ENCODE results near the gene AKAP8. TPM values are rescaled to one million over a fixed set of nuclear protein-coding genes. Genes with fewer than 3 reads are reported as not detected.

The AKAP8 gene
- total and polyA plus RNA-seq, 3 experiments from 2014 or later: 22.3 to 59.8 (median 48.6) TPM

GRCh38 chr19:15371786-15372380, 7.7 kb downstream of the AKAP8 start:
- Mint-ChIP-seq H3K36me3 (peaks cover 0 to 84% (median 2%) of the 10 kb centered on the region in 3 donors), H3K4me3 (no peak overlapping the region), H3K27ac (peak overlapping the region in 1 of 8 donors; percentile 14), H3K27me3 (no peaks in the 10 kb centered on the region), H3K4me1 (peaks cover 7 to 27% (median 11%) of the 10 kb centered on the region in 3 donors), H3K9me3 (no peaks in the 10 kb centered on the region)
- Histone ChIP-seq H3K36me3 (ENCODE audit: insufficient read depth, low read length) (peaks cover 48% of the 10 kb centered on the region), H3K4me1 (ENCODE audit: insufficient read depth, low read length) (peaks cover 7% of the 10 kb centered on the region), H3K27me3 (ENCODE audit: insufficient read depth, low read length, poor library complexity, severe bottlenecking) (no peaks in the 10 kb centered on the region), H3K27ac (ENCODE audit: low read depth, low read length) (no peak overlapping the region), H3K9me3 (ENCODE audit: low read length) (no peaks in the 10 kb centered on the region), H3K4me3 (ENCODE audit: low read length) (no peak overlapping the region)
- ChIA-PET CTCF (no interaction called here), POLR2A (interaction anchor here (0.5 to 2.0 kb wide), 2 partner anchors 8 to 21 kb away, joined by 3 to 9 read pairs; partner anchors contain the start of gene AKAP8)
- DNase-seq: no peak

GRCh38 chr19:15371119-15371518, 8.5 kb downstream of the AKAP8 start:
- Mint-ChIP-seq H3K4me3 (no peak overlapping the region), H3K27me3 (no peaks in the 10 kb centered on the region), H3K9me3 (no peaks in the 10 kb centered on the region), H3K27ac (no peak overlapping the region), H3K36me3 (peaks cover 0 to 87% (median 2%) of the 10 kb centered on the region in 3 donors), H3K4me1 (peaks cover 3 to 20% (median 6%) of the 10 kb centered on the region in 3 donors)
- no peaks in the 10 kb centered on the region for H3K9me3 ChIP-seq (ENCODE audit: low read length)
- H3K27me3 ChIP-seq (ENCODE audit: insufficient read depth, low read length, poor library complexity, severe bottlenecking): no peaks in the 10 kb centered on the region
- no peak overlapping the region for H3K4me3 ChIP-seq (ENCODE audit: low read length)
- ChIA-PET CTCF (no interaction called here), POLR2A (interaction anchor here (0.5 to 2.0 kb wide), 3 partner anchors 9 to 21 kb away, joined by 3 to 9 read pairs (median 5); partner anchors contain the start of gene AKAP8)
- H3K36me3 ChIP-seq (ENCODE audit: insufficient read depth, low read length): peaks cover 48% of the 10 kb centered on the region
- H3K27ac ChIP-seq (ENCODE audit: low read depth, low read length): no peak overlapping the region
- DNase-seq: no peak
- no peaks in the 10 kb centered on the region for H3K4me1 ChIP-seq (ENCODE audit: insufficient read depth, low read length)

- no peak for DNase-seq
- peaks cover 0 to 93% (median 2%) of the 10 kb centered on the region in 3 donors for H3K36me3 Mint-ChIP-seq
- H3K36me3 ChIP-seq (ENCODE audit: insufficient read depth, low read length): peaks cover 61% of the 10 kb centered on the region
- POLR2A ChIA-PET: no interaction called here
- H3K4me3 Mint-ChIP-seq: no peak overlapping the region
- no peak overlapping the region for H3K27ac Mint-ChIP-seq
- no peaks in the 10 kb centered on the region for H3K9me3 ChIP-seq (ENCODE audit: low read length)
- CTCF ChIA-PET: interaction anchor here (1.3 kb wide), 1 partner anchor 10 kb away, joined by 3 read pairs; no protein-coding TSS in a partner anchor
- H3K27me3 ChIP-seq (ENCODE audit: insufficient read depth, low read length, poor library complexity, severe bottlenecking): no peaks in the 10 kb centered on the region
- peaks cover 0 to 11% (median 0%) of the 10 kb centered on the region in 3 donors for H3K4me1 Mint-ChIP-seq
- H3K27ac ChIP-seq (ENCODE audit: low read depth, low read length): no peak overlapping the region
- no peaks in the 10 kb centered on the region for H3K27me3 Mint-ChIP-seq
- H3K9me3 Mint-ChIP-seq: no peaks in the 10 kb centered on the region
- H3K4me1 ChIP-seq (ENCODE audit: insufficient read depth, low read length): no peaks in the 10 kb centered on the region
- no peak overlapping the region for H3K4me3 ChIP-seq (ENCODE audit: low read length)
These were observed 10.0 kb downstream of the AKAP8 start for GRCh38 chr19:15369594-15369891.

- ChIA-PET CTCF (interaction anchor here (1.2 to 1.3 kb wide), 2 partner anchors 9 to 11 kb away, joined by 3 read pairs; partner anchors contain the start of gene AKAP8), POLR2A (no interaction called here)
- Histone ChIP-seq H3K27ac (ENCODE audit: low read depth, low read length) (no peak overlapping the region), H3K36me3 (ENCODE audit: insufficient read depth, low read length) (peaks cover 61% of the 10 kb centered on the region), H3K9me3 (ENCODE audit: low read length) (no peaks in the 10 kb centered on the region), H3K4me1 (ENCODE audit: insufficient read depth, low read length) (no peaks in the 10 kb centered on the region), H3K4me3 (ENCODE audit: low read length) (no peak overlapping the region), H3K27me3 (ENCODE audit: insufficient read depth, low read length, poor library complexity, severe bottlenecking) (no peaks in the 10 kb centered on the region)
- Mint-ChIP-seq H3K9me3 (no peaks in the 10 kb centered on the region), H3K27me3 (no peaks in the 10 kb centered on the region), H3K36me3 (peaks cover 0 to 89% (median 2%) of the 10 kb centered on the region in 3 donors), H3K4me3 (no peak overlapping the region), H3K27ac (peak overlapping the region in 2 of 8 donors; percentile 32 to 36), H3K4me1 (peaks cover 0 to 9% (median 0%) of the 10 kb centered on the region in 3 donors)
- DNase-seq: no peak
These were observed 10.6 kb downstream of the AKAP8 start for GRCh38 chr19:15368798-15369593.

GRCh38 chr19:15368051-15368632, 11.4 kb downstream of the AKAP8 start:
- ChIA-PET CTCF (interaction anchor here (1.2 kb wide), 1 partner anchor 12 kb away, joined by 3 read pairs; the partner anchor contains the start of gene AKAP8), POLR2A (no interaction called here)
- H3K4me3 ChIP-seq (ENCODE audit: low read length): no peak overlapping the region
- peak overlapping the region in 1 of 8 donors; percentile 85 for H3K27ac Mint-ChIP-seq
- H3K4me1 Mint-ChIP-seq: peaks cover 0 to 2% (median 2%) of the 10 kb centered on the region in 3 donors
- H3K27ac ChIP-seq (ENCODE audit: low read depth, low read length): no peak overlapping the region
- no peaks in the 10 kb centered on the region for H3K27me3 Mint-ChIP-seq
- peaks cover 0 to 85% (median 5%) of the 10 kb centered on the region in 3 donors for H3K36me3 Mint-ChIP-seq
- no peaks in the 10 kb centered on the region for H3K9me3 ChIP-seq (ENCODE audit: low read length)
- H3K4me3 Mint-ChIP-seq: no peak overlapping the region
- H3K9me3 Mint-ChIP-seq: no peaks in the 10 kb centered on the region
- no peaks in the 10 kb centered on the region for H3K27me3 ChIP-seq (ENCODE audit: insufficient read depth, low read length, poor library complexity, severe bottlenecking)
- peaks cover 61% of the 10 kb centered on the region for H3K36me3 ChIP-seq (ENCODE audit: insufficient read depth, low read length)
- DNase-seq: no peak
- H3K4me1 ChIP-seq (ENCODE audit: insufficient read depth, low read length): no peaks in the 10 kb centered on the region

GRCh38 chr19:15367439-15367838, 12.1 kb downstream of the AKAP8 start:
- no peaks in the 10 kb centered on the region for H3K9me3 Mint-ChIP-seq
- H3K36me3 Mint-ChIP-seq: peaks cover 0 to 78% (median 3%) of the 10 kb centered on the region in 3 donors
- Histone ChIP-seq H3K27me3 (ENCODE audit: insufficient read depth, low read length, poor library complexity, severe bottlenecking) (no peaks in the 10 kb centered on the region), H3K4me3 (ENCODE audit: low read length) (no peak overlapping the region), H3K4me1 (ENCODE audit: insufficient read depth, low read length) (no peaks in the 10 kb centered on the region), H3K36me3 (ENCODE audit: insufficient read depth, low read length) (peaks cover 58% of the 10 kb centered on the region), H3K27ac (ENCODE audit: low read depth, low read length) (no peak overlapping the region), H3K9me3 (ENCODE audit: low read length) (no peaks in the 10 kb centered on the region)
- CTCF ChIA-PET: no interaction called here
- no peak for DNase-seq
- no peak overlapping the region for H3K27ac Mint-ChIP-seq
- H3K27me3 Mint-ChIP-seq: no peaks in the 10 kb centered on the region
- H3K4me1 Mint-ChIP-seq: peaks cover 0 to 2% (median 0%) of the 10 kb centered on the region in 3 donors
- POLR2A ChIA-PET: no interaction called here
- peak overlapping the region in 1 of 7 donors; percentile 63 for H3K4me3 Mint-ChIP-seq

- Mint-ChIP-seq H3K4me3 (no peak overlapping the region), H3K27ac (no peak overlapping the region), H3K9me3 (no peaks in the 10 kb centered on the region), H3K4me1 (peaks cover 4 to 9% (median 4%) of the 10 kb centered on the region in 3 donors), H3K36me3 (peaks cover 0 to 78% (median 3%) of the 10 kb centered on the region in 3 donors), H3K27me3 (no peaks in the 10 kb centered on the region)
- DNase-seq: no peak
- peaks cover 54% of the 10 kb centered on the region for H3K36me3 ChIP-seq (ENCODE audit: insufficient read depth, low read length)
- no peak overlapping the region for H3K27ac ChIP-seq (ENCODE audit: low read depth, low read length)
- POLR2A ChIA-PET: interaction anchor here (0.7 kb wide), 1 partner anchor 28 kb away, joined by 4 read pairs; no protein-coding TSS in a partner anchor
- H3K9me3 ChIP-seq (ENCODE audit: low read length): no peaks in the 10 kb centered on the region
- H3K4me3 ChIP-seq (ENCODE audit: low read length): no peak overlapping the region
- no peaks in the 10 kb centered on the region for H3K4me1 ChIP-seq (ENCODE audit: insufficient read depth, low read length)
- CTCF ChIA-PET: interaction anchor here (0.6 kb wide), 1 partner anchor 101 kb away, joined by 3 read pairs; no protein-coding TSS in a partner anchor
- H3K27me3 ChIP-seq (ENCODE audit: insufficient read depth, low read length, poor library complexity, severe bottlenecking): no peaks in the 10 kb centered on the region
These were observed 14.3 kb downstream of the AKAP8 start for GRCh38 chr19:15365264-15365663.
